Coronary artery (tissue), 2 donors: ENCODE measurements around the gene FLT1.

Experiments used
- DNase-seq: peaks from one replicate; pipeline ENCODE4 v3.0.0-alpha.2; 2017; ENCODE audit warnings: low spot score
- H3K27ac ChIP-seq, 2 donors: fragments of 200-600 bp; sonication (generic); one replicate each; pipeline ENCODE4 v1.5.1; 2016 to 2019
- H3K4me3 ChIP-seq: fragments of 200-600 bp; sonication (generic); 2 replicates; pipeline ENCODE4 v1.5.1; 2016; ENCODE audit warnings: mild to moderate bottlenecking, moderate library complexity
- TF ChIP-seq, protein P1 (sequence below): fragments of 200-600 bp; sonication (generic); IDR thresholded peaks from one replicate; pipeline ENCODE4 v1.5.1; 2019; ENCODE audit warnings: antibody characterized with exemption

Gene FLT1

DNA sequence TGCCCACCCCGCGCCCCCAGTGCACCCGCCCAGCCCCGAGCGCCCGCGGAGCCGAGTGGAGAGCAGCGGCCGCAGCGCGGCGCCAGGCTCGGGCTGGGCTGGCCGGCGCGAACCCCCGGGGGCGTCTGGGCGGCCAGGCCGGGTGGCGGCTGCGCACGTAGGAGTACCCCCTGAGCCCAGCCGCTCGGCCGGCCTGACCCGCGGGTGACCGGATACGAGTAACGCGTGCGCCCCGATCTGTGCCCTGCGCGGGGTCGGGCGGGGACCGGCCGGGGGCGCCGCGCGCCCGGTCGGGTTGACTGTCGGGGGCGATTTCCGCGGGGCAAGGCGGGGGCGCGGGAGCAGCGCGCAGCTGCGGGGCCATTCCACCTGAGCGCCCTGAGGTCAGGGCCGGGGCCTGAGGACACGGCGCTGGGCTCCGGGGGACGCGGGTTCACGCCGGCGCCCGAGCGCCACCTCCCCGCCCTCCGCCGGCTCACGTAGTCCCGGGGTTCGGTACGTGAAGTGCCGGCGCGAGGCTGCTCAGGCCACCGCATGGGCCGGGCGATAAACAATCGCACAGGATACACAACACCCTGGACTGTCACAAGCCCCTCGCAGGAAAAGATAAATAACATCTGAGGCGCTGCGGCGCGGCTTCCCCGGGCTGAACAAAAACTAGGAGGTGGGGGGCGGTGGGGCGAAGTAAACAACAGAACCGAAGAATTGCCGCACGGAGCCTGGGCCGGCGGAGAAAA is 37.6 kb upstream of the FLT1 start:
- Histone ChIP-seq H3K27ac (peak overlapping the region in 1 of 2 donors; percentile 3), H3K4me3 (peak overlapping the region; percentile 79)
- DNase-seq, result no peak
- TF ChIP-seq, protein P1, sequence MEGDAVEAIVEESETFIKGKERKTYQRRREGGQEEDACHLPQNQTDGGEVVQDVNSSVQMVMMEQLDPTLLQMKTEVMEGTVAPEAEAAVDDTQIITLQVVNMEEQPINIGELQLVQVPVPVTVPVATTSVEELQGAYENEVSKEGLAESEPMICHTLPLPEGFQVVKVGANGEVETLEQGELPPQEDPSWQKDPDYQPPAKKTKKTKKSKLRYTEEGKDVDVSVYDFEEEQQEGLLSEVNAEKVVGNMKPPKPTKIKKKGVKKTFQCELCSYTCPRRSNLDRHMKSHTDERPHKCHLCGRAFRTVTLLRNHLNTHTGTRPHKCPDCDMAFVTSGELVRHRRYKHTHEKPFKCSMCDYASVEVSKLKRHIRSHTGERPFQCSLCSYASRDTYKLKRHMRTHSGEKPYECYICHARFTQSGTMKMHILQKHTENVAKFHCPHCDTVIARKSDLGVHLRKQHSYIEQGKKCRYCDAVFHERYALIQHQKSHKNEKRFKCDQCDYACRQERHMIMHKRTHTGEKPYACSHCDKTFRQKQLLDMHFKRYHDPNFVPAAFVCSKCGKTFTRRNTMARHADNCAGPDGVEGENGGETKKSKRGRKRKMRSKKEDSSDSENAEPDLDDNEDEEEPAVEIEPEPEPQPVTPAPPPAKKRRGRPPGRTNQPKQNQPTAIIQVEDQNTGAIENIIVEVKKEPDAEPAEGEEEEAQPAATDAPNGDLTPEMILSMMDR, result no peak

DNA sequence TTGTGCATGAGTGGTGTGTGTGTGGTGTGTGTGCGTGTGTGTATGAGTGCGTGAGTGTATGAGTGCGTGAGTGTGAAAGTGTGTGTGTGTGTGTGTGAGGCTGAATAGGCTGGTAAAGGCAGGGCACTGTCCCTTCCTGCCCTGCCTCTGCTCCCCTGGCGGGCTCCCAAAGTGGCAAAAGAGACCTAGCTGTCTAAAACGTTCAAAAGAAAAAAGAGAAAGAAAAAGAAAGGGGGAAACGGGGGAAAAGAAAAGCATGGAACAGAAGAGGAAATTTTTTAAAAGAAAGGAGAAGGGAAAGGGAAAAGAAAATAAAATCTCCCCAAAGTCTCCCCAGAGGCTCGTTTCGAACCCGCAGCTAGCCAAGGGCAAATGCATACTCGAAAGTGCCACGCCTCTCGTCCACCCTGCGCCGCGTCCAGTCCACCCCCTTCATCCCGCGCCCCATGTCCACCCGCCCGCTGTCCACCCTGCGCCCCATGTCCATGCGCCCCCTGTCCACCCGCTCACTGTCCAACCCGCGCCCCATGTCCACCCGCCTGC is 37.0 kb upstream of the FLT1 start:
- TF ChIP-seq, protein P1, result no peak

DNA sequence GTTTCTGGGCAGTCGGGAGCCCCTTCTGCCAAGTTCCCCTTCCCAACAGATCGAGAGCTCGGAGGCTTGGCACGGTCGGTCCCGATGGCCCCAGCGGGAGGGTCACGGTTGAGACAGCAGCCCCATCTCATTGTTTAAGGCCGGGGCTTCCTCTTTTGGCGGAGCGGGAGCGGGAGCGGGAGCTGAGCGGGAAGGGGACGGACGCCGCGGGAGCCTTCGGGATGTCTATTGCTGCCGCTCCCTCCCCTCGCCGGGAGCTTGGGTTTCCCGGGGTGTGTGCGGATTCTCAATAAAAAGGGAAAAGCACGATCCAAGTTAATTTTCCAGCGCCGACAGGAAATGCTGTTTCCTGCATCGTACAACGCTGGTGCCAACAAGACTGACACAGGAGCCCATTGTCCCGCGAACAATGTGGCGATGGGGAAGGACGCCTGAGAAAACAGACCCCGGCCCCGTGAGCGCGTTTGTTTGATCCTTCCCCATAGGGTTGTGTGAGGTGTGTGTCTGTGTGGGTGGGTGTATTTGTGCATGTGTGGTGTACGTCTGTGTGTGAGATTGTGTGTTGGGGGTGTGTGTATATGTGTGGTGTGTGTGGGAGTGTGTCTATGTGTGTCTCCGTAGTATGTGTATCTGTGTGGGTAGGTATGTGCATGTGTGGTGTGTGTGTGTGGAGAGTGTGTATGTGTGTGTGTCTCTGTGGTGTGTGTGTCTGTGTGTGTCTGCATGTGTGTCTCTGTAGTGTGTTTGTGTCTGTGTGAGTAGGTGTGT is 36.3 kb upstream of the FLT1 start:
- Histone ChIP-seq H3K4me3 (peak overlapping the region; percentile 79), H3K27ac (peak overlapping the region in 1 of 2 donors; percentile 51)
- TF ChIP-seq, protein P1, result no peak
- no peak for DNase-seq

More for the DNA sequence above, 37.0 kb upstream of the FLT1 start:
- peak overlapping the region; percentile 79 for H3K4me3 ChIP-seq
- DNase-seq, result no peak
- peak overlapping the region in 1 of 2 donors; percentile 51 for H3K27ac ChIP-seq

DNA sequence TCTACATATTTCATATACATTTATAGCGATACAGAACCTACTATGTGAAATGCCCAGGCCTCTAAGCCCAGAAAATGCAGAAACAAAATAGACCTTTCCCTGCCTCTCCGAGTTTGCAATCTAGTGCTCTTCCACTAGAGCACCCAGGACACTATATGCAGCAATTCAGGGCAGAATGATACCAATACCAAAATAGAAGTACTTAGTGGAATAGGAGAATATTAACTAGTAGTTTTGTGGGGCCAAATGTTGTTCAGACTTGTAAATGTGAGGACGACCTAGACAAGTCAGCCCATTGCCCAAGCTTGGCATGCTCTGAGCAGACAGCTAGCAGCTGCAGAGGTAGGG is 35.8 kb upstream of the FLT1 start:
- TF ChIP-seq, protein P1, result no peak
- H3K4me3 ChIP-seq, result peak overlapping the region; percentile 79
- no peak for DNase-seq
- H3K27ac ChIP-seq, result peak overlapping the region in 1 of 2 donors; percentile 38

DNA sequence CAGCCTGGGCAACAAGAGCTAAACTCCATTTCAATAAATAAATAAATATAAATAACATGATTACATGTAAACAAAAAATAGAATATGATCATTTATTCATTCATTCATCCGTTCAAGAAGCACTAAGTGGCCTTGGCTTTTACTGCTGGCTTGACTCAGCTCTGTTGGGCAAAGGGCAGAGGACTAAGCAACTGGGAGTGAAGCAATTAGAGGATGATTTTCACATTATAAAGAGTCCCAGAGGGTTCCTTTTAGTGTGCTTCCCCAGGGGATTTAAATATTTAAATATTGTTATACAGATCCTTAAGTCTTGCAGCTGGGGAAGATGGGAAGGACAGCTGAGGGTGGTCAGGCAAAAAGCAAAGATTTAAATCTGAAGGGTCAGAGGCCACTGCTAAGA is 34.9 kb upstream of the FLT1 start:
- no peak for DNase-seq
- Histone ChIP-seq H3K4me3 (no peak overlapping the region), H3K27ac (no peak overlapping the region)
- TF ChIP-seq, protein P1, result no peak

DNA sequence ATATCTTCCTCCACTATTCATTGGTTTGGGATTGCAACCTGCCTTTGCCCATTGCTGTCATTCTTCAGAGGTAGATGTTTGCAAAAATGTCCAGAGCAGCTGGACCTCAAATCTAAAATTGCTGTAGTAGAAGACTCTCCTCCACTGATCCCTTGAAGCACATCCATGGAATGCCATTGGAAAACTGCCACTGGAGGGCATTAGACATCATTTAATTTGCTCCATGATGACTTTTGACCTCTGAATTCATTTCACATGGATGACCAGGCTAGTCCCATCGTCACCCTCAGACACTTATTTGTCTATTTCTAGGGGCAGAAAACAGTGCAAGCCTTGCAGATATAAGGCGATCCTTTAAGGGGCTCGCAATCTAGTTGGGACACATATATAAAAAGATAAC is 33.9 kb upstream of the FLT1 start:
- DNase-seq, result no peak
- H3K27ac ChIP-seq, result no peak overlapping the region
- no peak overlapping the region for H3K4me3 ChIP-seq
- TF ChIP-seq, protein P1, result no peak
